Superior temporal gyrus (tissue), 1 donor: ENCODE measurements around the gene VTA1.
"Not testable (repeated sequence)": the region's sequence is repeated elsewhere in the genome, so short reads cannot be mapped to it uniquely, and the experiment has no call there.

Experiments used
- DNase-seq: peaks from one replicate; pipeline ENCODE4 v3.0.0-alpha.2; 2016; ENCODE audit errors: extremely low spot score

The VTA1 gene

DNA sequence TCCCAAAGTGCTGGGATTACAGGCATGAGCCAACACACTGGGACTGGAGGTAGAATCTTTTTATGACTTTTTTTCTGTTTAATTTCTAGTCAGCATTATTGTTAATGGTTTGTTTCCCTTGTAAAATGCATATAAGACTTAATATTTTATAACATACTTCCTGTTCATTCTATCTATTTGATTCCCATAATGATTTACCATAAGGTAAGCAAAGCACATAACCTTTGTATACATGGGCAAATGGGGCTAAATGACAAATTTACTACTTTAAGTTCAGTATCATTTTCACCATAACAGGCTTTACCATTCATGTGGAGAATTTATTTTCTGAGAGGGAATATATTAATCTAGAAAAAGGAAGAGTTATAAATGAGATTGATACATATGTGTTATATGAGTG lies 24.3 kb downstream of the VTA1 start:
- DNase-seq, result no peak

DNA sequence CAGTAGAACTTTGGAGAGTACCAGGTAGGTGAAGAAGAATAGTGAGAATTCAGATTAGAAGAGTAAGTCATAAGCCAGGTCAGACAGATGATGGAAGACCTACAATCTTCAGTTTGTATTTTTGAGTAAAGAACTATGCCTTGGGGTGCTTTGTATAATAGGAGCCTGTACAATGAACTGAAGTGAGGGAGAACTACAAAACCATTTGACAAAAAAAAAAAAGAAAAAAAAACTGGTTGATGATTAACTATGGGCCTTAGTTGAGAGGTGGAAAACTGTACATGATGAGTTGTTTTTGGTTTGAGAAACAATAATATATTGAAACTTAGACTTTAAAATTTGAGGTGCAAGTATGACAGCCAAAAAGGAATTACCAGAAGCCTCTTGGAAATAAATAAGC lies 25.7 kb downstream of the VTA1 start:
- DNase-seq, result no peak

DNA sequence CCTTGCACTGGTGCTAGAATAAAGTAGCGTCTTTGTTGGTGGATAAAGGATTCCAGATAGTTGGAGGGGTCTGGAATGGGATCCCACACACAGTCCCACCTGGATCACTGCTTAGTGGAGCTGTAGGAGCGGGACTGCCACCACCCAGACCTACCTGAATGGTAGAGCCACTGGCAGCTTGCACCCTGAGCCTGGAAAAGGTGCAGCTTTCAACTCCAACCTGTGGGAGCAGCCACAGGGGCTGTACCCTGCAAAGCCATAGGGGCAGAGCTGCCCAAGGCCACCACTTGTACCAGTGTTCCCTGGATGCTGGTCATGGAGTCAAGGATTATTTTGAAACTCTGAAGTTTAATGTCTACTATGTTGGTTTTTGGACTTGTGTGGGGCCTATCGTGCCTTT lies 26.9 kb downstream of the VTA1 start:
- DNase-seq, result no peak

DNA sequence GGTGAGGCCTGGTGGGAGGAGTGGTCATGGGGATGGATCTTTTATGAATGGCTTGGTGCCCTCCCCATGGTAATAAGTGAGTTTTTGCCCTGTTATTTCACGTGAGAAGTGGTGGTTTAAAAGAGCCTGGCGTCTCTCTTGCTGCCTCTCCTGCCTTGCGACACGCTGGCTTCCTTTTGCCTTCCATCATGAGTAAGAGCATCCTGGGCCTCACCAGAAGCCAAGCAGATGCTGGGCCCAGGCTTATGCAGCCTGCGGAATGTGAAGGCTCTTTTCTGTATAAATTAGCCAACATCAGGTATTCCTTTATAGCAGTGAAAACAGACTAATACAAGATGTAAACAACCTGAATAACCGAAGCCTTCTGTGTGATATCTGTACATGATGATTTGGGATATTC lies 27.6 kb downstream of the VTA1 start:
- DNase-seq, result no peak

DNA sequence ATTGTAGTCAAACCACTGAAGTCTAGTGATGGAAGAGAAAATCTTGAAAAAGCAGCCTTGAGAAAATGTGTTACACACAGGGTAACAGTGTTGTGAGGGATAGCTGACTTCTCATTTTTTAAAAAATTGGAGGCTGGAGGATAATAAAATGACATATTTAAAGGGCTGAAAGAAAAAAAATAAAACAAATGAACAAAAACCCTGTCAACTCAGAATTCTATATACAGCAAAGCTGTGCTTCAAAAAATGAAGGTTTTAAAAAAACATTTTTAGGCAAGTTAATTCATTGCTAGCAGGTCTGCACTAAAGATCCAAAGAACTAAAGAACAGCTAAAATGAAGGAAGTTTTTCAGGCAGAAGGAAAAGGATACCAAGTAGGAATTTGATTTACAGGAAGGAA lies 31.1 kb downstream of the VTA1 start:
- DNase-seq, result no peak

DNA sequence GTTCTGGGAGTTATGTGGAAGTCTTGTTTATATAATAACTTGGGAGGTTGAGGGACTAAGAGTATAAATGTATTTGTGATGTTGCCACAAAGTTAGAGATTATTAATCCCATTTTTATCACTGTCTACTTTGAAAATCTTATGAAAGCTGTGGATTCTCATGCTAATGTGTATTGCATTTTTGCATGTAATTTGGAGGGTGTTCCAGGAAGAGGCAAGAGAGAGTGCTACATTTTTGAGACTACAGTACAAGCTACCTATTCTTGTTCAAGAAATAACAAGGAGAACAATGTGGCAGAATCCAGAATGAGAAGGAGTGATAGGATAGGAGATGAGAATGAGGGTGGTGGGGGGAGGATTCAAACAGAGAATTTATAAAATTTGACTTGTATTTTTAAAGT lies 34.9 kb downstream of the VTA1 start:
- DNase-seq, result no peak

DNA sequence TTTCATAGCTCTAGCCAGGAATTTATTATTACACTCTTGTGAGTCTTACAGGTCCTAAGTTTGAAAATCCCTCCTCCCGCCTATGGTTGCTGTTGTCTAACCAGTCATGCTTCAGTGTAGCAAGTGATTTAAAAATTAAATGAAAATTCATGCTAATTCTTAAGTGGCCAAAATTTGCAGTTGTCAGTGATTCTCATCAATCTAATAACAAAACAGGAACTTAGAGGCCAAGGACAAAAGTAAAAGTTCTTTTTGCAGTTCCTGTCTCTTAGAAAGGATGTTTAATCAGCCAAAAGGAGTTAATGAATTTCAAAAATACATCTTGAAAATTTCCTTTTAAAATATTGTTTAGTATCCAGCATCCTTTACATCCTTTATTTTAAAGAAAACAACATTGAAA lies 36.3 kb downstream of the VTA1 start:
- DNase-seq, result no peak

DNA sequence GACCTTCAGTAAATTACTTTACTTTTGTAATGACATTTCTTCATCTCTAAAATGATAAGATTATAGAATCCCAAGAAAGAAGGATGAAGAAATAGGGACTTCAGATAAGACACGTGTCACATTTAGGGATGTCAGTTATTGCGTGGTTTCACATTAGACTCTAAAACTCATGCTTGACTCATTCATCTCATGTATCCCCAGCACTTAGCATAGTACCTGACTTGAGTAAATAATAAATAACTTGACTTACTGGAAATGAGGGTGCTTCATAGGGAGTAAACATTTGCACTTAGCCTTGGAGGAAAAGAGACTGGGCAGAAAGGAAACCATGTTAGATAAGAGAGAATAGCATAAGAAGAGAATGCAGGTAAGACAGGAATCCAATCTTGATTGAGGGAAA lies 37.2 kb downstream of the VTA1 start:
- no peak for DNase-seq

DNA sequence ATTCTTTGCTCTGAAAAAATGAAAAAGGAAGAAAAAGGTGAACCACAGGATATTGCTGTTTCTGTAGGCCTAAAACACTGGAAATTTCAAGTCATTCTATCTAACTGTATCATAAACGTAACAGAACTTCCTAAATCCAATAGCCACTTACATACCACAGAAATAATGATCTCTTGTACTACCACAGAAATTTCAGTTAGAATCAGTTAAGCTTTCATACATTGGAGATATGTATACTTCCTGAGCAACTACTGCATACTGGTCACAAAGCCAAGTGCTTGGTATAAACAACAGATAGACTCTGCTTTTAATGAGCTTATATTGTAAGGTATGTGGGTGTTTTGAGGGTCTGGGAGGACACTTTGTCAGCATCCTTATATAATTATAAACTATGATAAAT lies 38.6 kb downstream of the VTA1 start:
- no peak for DNase-seq

DNA sequence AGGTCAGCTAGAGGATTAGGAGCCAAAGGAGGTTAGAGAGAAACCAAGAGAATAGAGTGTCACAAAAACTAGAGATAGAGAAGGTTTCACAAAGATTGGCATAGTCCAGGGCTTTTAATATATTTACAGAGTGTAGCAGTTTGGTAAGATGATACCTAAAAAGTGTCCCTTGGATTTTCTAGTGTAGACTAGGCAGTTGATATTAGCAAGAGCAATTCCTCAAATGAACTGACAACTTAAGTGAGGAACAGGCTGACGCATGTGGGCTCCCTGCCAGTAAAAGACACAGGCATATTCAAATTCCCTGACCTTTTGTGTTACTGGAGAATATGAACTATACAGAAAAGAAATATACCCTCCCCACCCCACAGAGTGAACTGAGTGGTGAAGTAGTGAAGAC lies 40.1 kb downstream of the VTA1 start:
- DNase-seq, result no peak

DNA sequence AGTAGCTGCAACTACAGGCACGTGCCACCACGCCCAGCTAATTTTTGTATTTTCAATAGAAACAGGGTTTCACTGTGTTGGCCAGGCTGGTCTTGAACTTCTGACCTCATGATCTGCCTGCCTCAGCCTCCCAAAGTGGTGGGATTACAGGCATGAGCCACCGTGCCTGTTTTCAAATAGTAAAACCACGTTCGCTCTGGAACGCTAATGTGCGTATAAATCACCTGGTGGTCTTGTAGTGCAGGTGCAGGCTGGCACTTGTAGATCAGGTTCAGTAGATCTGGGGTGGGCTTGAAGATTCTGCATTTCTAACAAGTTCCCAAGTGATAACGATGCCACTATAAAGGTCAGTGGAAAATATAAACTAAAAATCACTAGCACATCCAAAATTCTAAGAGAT lies 41.3 kb downstream of the VTA1 start:
- DNase-seq, result not testable (repeated sequence)

DNA sequence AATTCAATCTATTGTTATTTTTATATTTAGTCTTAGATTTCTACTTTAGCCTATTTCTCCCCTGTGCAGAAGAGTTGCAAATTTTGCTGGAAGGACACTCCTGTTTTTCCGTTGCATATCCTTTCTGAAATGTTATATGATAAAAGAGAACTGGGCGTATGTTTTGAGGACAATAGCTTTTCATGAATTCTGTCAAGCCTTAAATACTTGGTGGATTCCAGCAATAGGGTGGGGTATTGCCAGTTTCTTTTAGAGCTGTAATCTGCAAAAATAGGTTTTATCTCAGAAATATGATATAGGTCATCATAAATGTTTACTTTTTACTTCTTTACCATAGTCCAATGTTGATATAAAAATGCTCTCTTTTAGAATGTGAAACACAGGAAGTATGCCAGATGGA lies 42.0 kb downstream of the VTA1 start:
- no peak for DNase-seq

DNA sequence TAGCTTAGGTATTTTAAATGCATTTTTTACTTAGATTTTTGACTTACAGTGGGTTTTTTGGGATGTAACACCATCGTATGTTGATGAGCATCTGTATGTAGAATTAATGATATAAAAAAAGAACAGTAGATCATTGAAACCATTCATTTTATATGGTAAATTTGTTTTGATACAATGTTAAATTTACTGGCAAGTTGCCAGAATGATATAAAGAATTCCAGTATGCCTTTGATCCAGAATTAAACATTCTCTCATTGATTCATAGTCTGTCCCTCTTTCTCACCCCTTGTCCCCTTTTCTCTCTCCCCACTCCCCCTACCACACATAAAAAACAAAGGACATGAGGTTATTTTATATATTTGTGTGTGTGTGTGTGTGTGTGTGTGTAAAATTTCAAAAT lies 45.3 kb downstream of the VTA1 start:
- no peak for DNase-seq

DNA sequence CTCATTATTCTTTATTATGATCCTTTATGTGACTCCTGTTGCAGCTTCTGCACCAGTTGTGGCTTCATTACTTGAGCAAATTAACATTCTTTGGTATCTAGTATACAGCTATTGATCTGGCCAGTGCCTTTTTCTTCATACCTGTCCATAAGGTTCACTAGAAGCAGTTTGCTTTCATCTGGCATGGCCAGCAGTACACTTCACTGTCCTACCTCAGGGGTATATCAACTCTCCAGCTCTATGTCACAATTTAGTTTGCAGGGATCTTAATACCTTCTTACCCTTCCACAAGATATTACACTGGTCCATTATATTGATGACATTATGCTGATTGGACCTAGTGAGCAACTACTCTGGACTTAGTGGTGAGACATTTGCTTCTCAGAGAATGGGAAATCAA lies 46.6 kb downstream of the VTA1 start:
- DNase-seq, result no peak

DNA sequence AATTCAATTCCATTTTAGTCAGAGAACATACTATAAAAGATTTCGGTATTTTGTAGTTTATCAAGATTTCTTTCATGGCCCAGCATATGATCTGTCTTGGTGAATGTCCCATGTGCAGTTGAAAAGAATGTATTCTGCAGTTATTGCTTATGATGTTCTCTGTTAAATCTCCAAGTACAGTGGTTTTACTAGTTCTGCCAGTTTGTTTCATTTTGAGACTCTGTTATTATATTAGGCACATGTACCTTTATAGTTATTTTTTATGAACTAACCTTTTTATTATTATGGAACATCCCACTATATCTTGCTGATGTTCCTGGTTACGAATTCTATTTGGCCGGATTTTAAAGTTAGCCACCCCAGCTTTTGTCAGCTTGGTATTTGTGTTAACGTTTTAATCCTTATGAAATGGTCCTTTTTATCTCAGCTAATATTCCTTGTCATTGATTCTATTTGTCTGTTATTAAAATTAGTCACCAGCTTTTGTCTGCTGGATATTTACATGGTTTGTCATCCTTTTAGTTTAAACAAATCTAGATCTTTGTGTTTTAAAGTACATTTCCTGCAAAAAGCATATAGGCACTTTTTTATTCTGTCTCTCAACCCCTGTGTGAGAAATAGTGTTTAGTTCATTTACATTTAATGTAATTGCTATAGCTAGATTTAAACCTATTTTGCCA lies 48.9 kb downstream of the VTA1 start:
- DNase-seq, result no peak

DNA sequence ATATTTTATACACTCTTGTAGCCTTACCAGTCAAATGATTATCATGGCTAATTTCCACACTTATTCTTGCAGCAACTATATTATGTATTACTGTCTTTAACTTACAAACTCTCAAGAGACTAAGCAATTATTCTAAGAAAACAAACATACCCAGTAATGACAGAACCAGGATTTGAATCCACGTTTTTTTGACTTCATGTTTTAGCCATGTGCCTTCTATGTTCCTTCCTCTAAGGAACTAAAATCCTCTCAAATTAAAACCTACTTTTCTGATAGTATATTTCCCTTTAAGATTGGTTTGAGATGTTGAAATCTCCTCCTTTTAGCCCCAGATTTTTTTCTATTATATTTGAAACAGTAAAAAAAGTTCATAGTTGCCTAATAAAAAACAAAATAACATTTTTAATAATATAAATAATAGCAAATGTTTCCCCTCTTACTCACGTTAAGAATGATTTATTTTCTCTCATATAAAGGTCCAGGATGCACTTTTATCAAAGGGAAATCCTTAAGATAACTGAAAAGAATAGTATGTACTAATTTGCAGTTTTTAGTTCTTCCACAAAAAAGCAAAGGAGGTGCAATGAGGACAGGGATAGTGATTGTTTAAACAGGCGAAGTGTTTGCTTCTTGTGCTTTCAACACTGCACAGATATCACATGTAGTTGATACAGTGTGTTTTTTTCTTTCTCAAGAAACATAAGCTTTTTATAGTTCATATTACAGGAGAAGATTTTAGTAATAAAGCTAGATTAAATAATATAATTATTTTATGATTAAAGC lies 54.0 kb downstream of the VTA1 start:
- DNase-seq, result no peak

DNA sequence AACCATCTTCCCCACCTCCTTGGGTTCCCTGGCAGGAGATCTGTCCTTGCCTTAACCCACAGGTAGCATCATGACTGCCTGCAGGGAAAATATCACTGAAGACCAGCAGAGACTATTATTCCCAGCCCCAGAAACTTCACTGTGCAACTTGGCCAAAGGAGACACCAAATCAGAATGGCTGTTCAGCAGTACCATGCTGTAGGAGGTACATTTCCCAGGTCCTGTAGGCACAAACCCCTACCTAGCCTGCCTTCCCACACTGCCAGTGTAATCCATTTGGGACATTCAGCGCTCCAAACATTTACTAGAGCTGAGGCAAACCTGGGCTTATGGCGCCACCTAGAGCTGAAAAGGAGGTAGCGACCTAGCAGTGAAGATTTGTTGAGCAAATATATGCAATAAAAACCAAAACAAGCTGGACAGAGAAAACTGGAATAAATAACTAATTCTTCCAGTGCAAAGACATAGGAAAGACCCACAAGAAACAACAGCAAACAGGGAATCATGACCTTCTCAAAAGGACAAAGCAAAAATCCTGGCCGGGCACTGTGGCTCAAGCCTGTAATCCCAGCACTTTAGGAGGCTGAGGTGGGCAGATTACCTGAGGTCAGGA lies 60.3 kb downstream of the VTA1 start:
- DNase-seq, result no peak

DNA sequence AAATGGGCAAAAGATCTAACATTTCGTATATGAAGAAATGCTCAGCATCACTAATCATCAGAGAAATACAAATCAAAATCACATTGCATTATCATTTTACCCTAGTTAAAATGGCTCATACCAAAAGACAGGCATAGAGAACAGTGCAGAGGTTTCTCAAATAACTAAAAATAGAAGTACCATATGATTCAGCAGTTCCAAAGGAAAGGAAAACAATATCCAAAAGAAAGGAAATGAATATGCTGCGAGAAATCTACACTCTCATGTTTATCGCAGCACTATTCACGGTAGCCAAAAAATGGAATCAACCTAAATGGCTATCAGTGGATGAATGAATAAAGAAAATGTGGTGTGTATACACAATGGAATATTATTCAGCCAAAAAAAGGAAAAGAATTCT lies 63.5 kb downstream of the VTA1 start:
- no peak for DNase-seq

DNA sequence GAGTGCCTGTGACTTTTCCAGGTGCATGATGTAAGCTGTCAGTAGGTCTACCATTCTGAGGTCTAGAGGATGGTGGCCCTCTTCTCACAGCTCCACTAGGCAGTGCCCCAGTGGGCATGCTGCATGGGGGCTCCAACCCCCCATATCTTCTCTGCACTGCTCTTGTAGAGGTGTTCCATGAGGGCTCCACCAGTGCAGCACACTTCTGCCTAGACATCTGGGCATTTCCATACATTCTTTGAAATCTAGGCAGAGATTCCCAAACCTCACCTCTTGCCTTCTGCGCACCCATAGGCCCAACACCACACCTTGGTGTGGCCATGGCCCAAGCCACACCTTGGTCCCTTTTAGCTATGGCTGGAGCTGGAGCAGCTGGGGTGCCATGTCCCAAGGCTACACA lies 66.3 kb downstream of the VTA1 start:
- no peak for DNase-seq

DNA sequence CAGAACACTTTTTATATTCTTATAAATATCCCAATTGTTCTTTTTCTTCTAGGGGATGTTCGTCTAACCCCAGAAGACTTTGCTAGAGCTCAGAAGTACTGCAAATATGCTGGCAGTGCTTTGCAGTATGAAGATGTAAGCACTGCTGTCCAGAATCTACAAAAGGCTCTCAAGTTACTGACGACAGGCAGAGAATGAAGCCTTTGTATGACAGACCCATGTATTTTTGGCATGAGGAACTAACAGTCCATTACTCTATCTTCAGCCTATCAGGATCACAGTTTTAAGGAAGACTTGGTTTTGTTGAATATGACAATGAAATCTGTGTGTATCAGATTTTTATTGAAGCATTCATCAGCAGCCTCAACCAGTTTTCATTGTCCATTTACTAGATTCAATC lies 71.4 kb downstream of the VTA1 start:
- no peak for DNase-seq

DNA sequence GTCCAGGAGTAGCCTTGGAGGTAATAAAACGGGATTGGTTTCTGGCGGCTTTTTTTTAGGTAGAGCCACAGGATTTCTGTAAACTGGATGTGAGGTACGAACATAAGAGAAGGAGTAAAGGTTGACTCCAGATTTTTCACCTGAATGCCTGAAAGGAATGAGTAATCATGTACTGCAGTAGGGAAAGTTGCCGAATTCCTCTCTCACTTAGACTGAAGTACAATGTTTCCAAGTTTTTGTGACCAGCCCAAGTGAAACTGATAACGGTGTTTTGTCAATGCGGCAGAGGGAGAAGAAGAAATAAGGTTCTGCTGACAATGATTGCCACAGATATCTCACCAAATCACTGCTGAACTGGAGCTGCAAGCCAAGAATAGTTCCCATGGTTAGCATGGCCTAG lies 75.0 kb downstream of the VTA1 start:
- no peak for DNase-seq

DNA sequence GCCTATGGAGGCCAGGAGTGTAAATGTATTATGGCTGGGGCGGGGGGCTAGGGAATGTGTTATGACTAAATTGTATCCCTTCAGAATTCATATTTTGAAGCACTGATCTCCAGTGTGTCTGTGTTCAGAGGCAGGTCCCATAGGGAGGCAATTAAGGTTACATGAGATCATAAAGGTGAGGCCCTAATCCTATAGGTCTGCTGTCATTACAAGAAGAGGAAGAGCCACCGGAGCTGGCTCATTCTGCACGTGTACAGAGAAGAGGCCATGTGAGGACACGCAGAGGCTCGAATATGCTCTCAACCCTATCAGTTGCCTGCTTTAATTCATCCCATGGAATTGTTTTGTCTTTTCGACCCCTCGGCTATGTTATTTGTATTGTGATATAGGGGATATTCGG lies 76.9 kb downstream of the VTA1 start:
- no peak for DNase-seq

DNA sequence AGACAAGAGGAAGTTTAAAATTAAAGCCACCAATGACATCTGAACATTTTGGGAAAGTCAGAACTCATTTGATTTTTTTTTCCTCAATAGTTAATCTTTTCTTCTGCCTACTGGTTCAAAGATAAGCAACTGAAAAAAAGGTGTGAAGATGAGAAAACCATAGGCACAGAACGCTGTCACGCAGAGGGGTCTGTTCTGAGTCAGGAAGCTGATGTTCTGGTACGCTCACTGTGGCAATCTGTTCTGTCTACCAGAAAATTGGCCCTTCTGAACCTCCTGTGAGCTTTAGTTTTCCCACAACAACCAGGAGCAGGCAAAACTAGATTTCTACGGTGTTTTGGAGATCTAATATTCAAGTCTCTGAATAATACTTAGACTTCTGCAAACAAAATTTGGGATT lies 78.1 kb downstream of the VTA1 start:
- DNase-seq, result no peak
